ENCODE data around the gene MINAR1. TPM values are rescaled to one million over a fixed set of nuclear protein-coding genes. Genes with fewer than 3 reads are reported as not detected.
A peak's percentile ranks its signal among the peaks of the same experiment; 100 is the strongest.

Gene MINAR1
- total and polyA plus RNA-seq, 2 experiments from 2014 or later: 0.28 to 1.3 TPM

DNA sequence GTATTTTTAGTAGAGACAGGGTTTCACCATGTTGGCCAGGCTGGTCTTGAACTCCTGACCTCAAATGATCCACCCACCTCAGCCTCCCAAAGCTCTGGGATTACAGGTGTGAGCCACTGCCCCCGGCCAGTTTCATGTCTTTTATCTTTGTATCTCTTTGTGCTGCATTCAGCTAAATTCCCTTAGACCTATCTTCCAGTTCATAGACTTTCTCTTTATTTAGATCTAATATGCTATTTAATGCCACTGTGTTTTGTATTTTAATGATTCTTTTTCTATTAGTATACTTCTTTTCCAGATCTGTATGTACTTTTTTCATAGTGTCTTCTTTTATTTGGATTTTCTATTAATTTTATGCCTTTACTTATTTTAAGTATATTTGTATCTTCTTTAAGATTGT lies 14.9 kb downstream of the MINAR1 start:
- H3K36me3 ChIP-seq (ENCODE audit: low read depth): no peaks in the 10 kb centered on the region
- in situ Hi-C loops (cut with MboI): no loop called here
- TF ChIP-seq EZH2phosphoT487 (IDR thresholded peaks at IDR 0.05; ENCODE audit: insufficient read depth, low read depth): no peak
- TF ChIP-seq EZH2 (IDR thresholded peaks at IDR 0.05; ENCODE audit: insufficient read depth, poor library complexity, severe bottlenecking): no peak
- H4K20me1 ChIP-seq (ENCODE audit: insufficient read depth): no peaks in the 10 kb centered on the region
- 70 to 79% methylated on average over 1 of the region's 1 CpG for WGBS, 2 experiments (ENCODE audit: low coverage in 1 of 2, low lambda C conversion rate in 2 of 2, missing lambda C conversion rate in 2 of 2)
- no peak overlapping the region for H3K4me2 ChIP-seq (ENCODE audit: unreplicated experiment)
- H3K9me3 ChIP-seq (ENCODE audit: low read depth): no peaks in the 10 kb centered on the region
- no peaks in the 10 kb centered on the region for H3K27me3 ChIP-seq (replicated peaks; ENCODE audit: insufficient read depth)
- no peak overlapping the region for H2AFZ ChIP-seq
- H3K4me3 ChIP-seq: no peak overlapping the region
- DNase-seq: no peak
- no peaks in the 10 kb centered on the region for H3K9me2 ChIP-seq (ENCODE audit: insufficient read depth)
- no peaks in the 10 kb centered on the region for H3K79me2 ChIP-seq (ENCODE audit: insufficient read depth)
- H3K9ac ChIP-seq: no peak overlapping the region
- no peaks in the 10 kb centered on the region for H3K4me1 ChIP-seq (ENCODE audit: insufficient read depth)
- no peaks in the 10 kb centered on the region for H3F3A ChIP-seq (ENCODE audit: insufficient read depth)
- no peak overlapping the region for H3K27ac ChIP-seq

DNA sequence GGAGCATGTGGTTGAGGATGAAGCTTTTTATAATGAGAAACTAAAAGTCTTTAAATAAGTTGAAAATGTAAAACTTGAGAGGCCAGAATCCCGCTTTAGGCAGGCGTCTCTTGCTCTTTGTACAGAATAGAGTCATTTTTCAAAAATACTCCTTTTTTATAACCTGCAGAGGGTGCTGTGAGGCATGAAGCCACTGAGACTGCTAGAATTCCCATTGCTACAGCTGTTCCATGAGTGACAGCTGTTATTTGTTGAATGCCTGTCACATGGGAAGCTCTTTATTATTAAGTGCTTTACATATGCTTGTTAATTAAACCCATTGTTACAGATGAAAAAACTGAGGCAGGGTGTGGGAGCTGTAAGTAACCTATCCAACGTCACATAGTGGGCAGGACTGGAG lies 18.5 kb downstream of the MINAR1 start:
- no peaks in the 10 kb centered on the region for H4K20me1 ChIP-seq (ENCODE audit: insufficient read depth)
- no peak overlapping the region for H3K4me2 ChIP-seq (ENCODE audit: unreplicated experiment)
- H3K9me2 ChIP-seq (ENCODE audit: insufficient read depth): no peaks in the 10 kb centered on the region
- H3K9ac ChIP-seq: no peak overlapping the region
- no peaks in the 10 kb centered on the region for H3K27me3 ChIP-seq (replicated peaks; ENCODE audit: insufficient read depth)
- no peaks in the 10 kb centered on the region for H3F3A ChIP-seq (ENCODE audit: insufficient read depth)
- no peak overlapping the region for H3K27ac ChIP-seq
- no peak overlapping the region for H2AFZ ChIP-seq
- no peaks in the 10 kb centered on the region for H3K9me3 ChIP-seq (ENCODE audit: low read depth)
- H3K79me2 ChIP-seq (ENCODE audit: insufficient read depth): no peaks in the 10 kb centered on the region
- in situ Hi-C loops (cut with MboI): no loop called here
- peak; percentile 27 for DNase-seq
- H3K4me3 ChIP-seq: no peak overlapping the region
- TF ChIP-seq EZH2phosphoT487 (IDR thresholded peaks at IDR 0.05; ENCODE audit: insufficient read depth, low read depth) (no peak), EZH2 (IDR thresholded peaks at IDR 0.05; ENCODE audit: insufficient read depth, poor library complexity, severe bottlenecking) (no peak)
- H3K4me1 ChIP-seq (ENCODE audit: insufficient read depth): no peaks in the 10 kb centered on the region; the same call in 1 of the 2 replicates
- 77 to 78% methylated on average over 3 of the region's 3 CpGs for WGBS, 2 experiments (ENCODE audit: low coverage in 1 of 2, low lambda C conversion rate in 2 of 2, missing lambda C conversion rate in 2 of 2)
- H3K36me3 ChIP-seq (ENCODE audit: low read depth): no peaks in the 10 kb centered on the region

DNA sequence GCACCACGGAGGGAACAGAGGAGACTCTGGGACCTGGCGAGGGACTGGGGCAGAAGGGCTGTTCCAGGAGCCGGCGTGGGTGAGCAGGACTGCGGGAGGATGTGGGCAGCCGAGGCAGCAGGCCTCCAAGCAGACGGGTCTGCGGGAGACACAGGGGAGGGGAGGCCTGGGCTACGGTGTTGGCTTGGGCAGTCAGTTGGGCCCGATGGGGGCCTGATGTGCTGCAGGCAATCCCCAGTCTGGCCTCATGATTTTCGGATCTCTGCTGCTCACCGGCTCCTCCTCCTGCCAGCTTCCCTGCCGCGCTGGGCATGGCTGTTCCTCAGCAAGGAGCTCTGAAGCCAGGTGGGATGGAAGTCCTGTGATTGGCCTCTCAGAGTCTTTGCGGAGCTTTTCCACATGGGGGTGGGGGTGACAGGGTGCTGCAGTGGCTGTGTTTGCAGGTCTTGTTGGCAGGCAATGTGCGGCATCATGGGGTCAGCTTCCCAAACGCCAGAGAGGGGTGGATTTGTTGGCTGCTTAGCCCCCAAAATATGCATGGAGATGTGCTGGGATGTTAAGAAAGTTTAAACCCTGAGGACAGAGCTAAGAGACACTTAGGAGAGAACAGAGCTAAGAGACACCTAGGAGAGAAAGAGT lies 19.3 kb downstream of the MINAR1 start:
- Histone ChIP-seq H3F3A (ENCODE audit: insufficient read depth) (no peaks in the 10 kb centered on the region), H3K36me3 (ENCODE audit: low read depth) (no peaks in the 10 kb centered on the region), H3K9me2 (ENCODE audit: insufficient read depth) (no peaks in the 10 kb centered on the region), H3K27ac (no peak overlapping the region), H3K4me1 (ENCODE audit: insufficient read depth) (no peaks in the 10 kb centered on the region; the same call in 1 of the 2 replicates), H3K4me2 (ENCODE audit: unreplicated experiment) (no peak overlapping the region), H3K9me3 (ENCODE audit: low read depth) (no peaks in the 10 kb centered on the region), H3K9ac (no peak overlapping the region), H4K20me1 (ENCODE audit: insufficient read depth) (no peaks in the 10 kb centered on the region), H2AFZ (no peak overlapping the region), H3K27me3 (replicated peaks; ENCODE audit: insufficient read depth) (no peaks in the 10 kb centered on the region), H3K4me3 (no peak overlapping the region), H3K79me2 (ENCODE audit: insufficient read depth) (no peaks in the 10 kb centered on the region)
- WGBS, 2 experiments (ENCODE audit: low coverage in 1 of 2, low lambda C conversion rate in 2 of 2, missing lambda C conversion rate in 2 of 2): 89 to 90% methylated on average over 15 to 17 of the region's 17 CpGs
- no peak for DNase-seq
- TF ChIP-seq EZH2phosphoT487 (IDR thresholded peaks at IDR 0.05; ENCODE audit: insufficient read depth, low read depth) (no peak), EZH2 (IDR thresholded peaks at IDR 0.05; ENCODE audit: insufficient read depth, poor library complexity, severe bottlenecking) (no peak)
- in situ Hi-C loops (cut with MboI): no loop called here

GRCh38 chr15:79452244-79453051 lies 20.3 kb downstream of the MINAR1 start:
- H2AFZ ChIP-seq: no peak overlapping the region
- H3K9me2 ChIP-seq (ENCODE audit: insufficient read depth): no peaks in the 10 kb centered on the region
- no peaks in the 10 kb centered on the region for H3K27me3 ChIP-seq (replicated peaks; ENCODE audit: insufficient read depth)
- no peaks in the 10 kb centered on the region for H3K79me2 ChIP-seq (ENCODE audit: insufficient read depth)
- in situ Hi-C loops (cut with MboI): no loop called here
- H4K20me1 ChIP-seq (ENCODE audit: insufficient read depth): no peaks in the 10 kb centered on the region
- H3K27ac ChIP-seq: no peak overlapping the region
- H3K9ac ChIP-seq: no peak overlapping the region
- H3K4me1 ChIP-seq (ENCODE audit: insufficient read depth): no peaks in the 10 kb centered on the region; the same call in 1 of the 2 replicates
- WGBS, 2 experiments (ENCODE audit: low coverage in 1 of 2, low lambda C conversion rate in 2 of 2, missing lambda C conversion rate in 2 of 2): 89 to 93% methylated on average over 3 to 4 of the region's 4 CpGs
- TF ChIP-seq EZH2phosphoT487 (IDR thresholded peaks at IDR 0.05; ENCODE audit: insufficient read depth, low read depth): no peak
- TF ChIP-seq EZH2 (IDR thresholded peaks at IDR 0.05; ENCODE audit: insufficient read depth, poor library complexity, severe bottlenecking): no peak
- H3K4me3 ChIP-seq: no peak overlapping the region
- H3K36me3 ChIP-seq (ENCODE audit: low read depth): no peaks in the 10 kb centered on the region
- no peaks in the 10 kb centered on the region for H3F3A ChIP-seq (ENCODE audit: insufficient read depth)
- DNase-seq: no peak
- H3K9me3 ChIP-seq (ENCODE audit: low read depth): no peaks in the 10 kb centered on the region
- H3K4me2 ChIP-seq (ENCODE audit: unreplicated experiment): no peak overlapping the region
